H9 (cell line): Measurements from ENCODE around the gene ACP2. TPM values are rescaled to one million over a fixed set of nuclear protein-coding genes. Genes with fewer than 3 reads are reported as not detected.

Source experiments
- DNase-seq: peaks from one replicate; pipeline ENCODE4 v3.0.0-alpha.2; 2017
- H2AFZ ChIP-seq: one replicate; pipeline ENCODE4 v1.6.1; 2013; ENCODE audit warnings: mild to moderate bottlenecking, low read length, control low read depth, moderate library complexity
- H2AK5ac ChIP-seq: 2 replicates; pipeline ENCODE4 v1.6.1; 2013; ENCODE audit warnings: low read length, control low read depth, mixed read lengths; ENCODE audit not compliant: insufficient read length
- H2BK120ac ChIP-seq: one replicate; pipeline ENCODE4 v1.6.1; 2013; ENCODE audit warnings: low read depth, mild to moderate bottlenecking, low read length, control low read depth, inconsistent platforms; ENCODE audit not compliant: poor library complexity, severe bottlenecking
- H2BK12ac ChIP-seq: 2 replicates; pipeline ENCODE4 v1.6.1; 2013; ENCODE audit warnings: low read length, control low read depth, mixed read lengths, low read depth; ENCODE audit not compliant: insufficient read length
- H2BK15ac ChIP-seq: 2 replicates; pipeline ENCODE4 v1.6.1; 2013; ENCODE audit warnings: low read depth, low read length, control low read depth
- H2BK20ac ChIP-seq: one replicate; pipeline ENCODE4 v1.6.1; 2013; ENCODE audit warnings: low read depth, mild to moderate bottlenecking, low read length, control low read depth, inconsistent platforms; ENCODE audit not compliant: poor library complexity, severe bottlenecking
- H2BK5ac ChIP-seq: 2 replicates; pipeline ENCODE4 v1.6.1; 2013; ENCODE audit warnings: low read length, control low read depth, mixed read lengths; ENCODE audit not compliant: insufficient read length
- H3K14ac ChIP-seq: 2 replicates; pipeline ENCODE4 v1.6.1; 2013; ENCODE audit warnings: low read length, control low read depth; ENCODE audit not compliant: insufficient read depth
- H3K18ac ChIP-seq: 2 replicates; pipeline ENCODE4 v1.6.1; 2013; ENCODE audit warnings: low read depth, mild to moderate bottlenecking, mixed read lengths, low read length, control low read depth; ENCODE audit not compliant: insufficient read length
- H3K23ac ChIP-seq: 2 replicates; pipeline ENCODE4 v1.6.1; 2013; ENCODE audit warnings: low read length, control low read depth, mixed read lengths, low read depth; ENCODE audit not compliant: insufficient read length
- H3K23me2 ChIP-seq: 2 replicates; pipeline ENCODE4 v1.6.1; 2013; ENCODE audit warnings: low read depth, mild to moderate bottlenecking, mixed read lengths, low read length, control low read depth; ENCODE audit not compliant: insufficient read length, poor library complexity, severe bottlenecking
- H3K27ac ChIP-seq: 2 replicates; pipeline ENCODE4 v1.5.1; 2013; ENCODE audit warnings: low read length, control low read depth, mixed read lengths, low read depth; ENCODE audit not compliant: insufficient read length
- H3K27me3 ChIP-seq: 2 replicates; pipeline ENCODE4 v1.6.1; 2013; ENCODE audit warnings: low read length, control low read depth, inconsistent platforms; ENCODE audit not compliant: insufficient read depth
- H3K4ac ChIP-seq: 2 replicates; pipeline ENCODE4 v1.6.1; 2013; ENCODE audit warnings: low read depth, mild to moderate bottlenecking, control low read depth, inconsistent platforms, low read length, moderate library complexity
- H3K4me1 ChIP-seq: 2 replicates; pipeline ENCODE4 v1.6.1; 2013; ENCODE audit warnings: low read length, control low read depth, inconsistent platforms; ENCODE audit not compliant: insufficient read depth
- H3K4me2 ChIP-seq: 2 replicates; pipeline ENCODE4 v1.6.1; 2013; ENCODE audit warnings: low read length, control low read depth, mixed read lengths; ENCODE audit not compliant: insufficient read length, insufficient read depth
- H3K56ac ChIP-seq: 2 replicates; pipeline ENCODE4 v1.6.1; 2013; ENCODE audit warnings: low read depth, mild to moderate bottlenecking, mixed read lengths, low read length, control low read depth; ENCODE audit not compliant: insufficient read length
- H3K79me1 ChIP-seq: 2 replicates; pipeline ENCODE4 v1.6.1; 2013; ENCODE audit warnings: low read depth, mild to moderate bottlenecking, moderate library complexity, low read length, control low read depth, inconsistent platforms; ENCODE audit not compliant: insufficient read depth, poor library complexity, severe bottlenecking
- H3K79me2 ChIP-seq: 2 replicates; pipeline ENCODE4 v1.6.1; 2013; ENCODE audit warnings: low read length, control low read depth, inconsistent platforms; ENCODE audit not compliant: insufficient read depth
- H3K9ac ChIP-seq: 2 replicates; pipeline ENCODE4 v1.6.1; 2013; ENCODE audit warnings: low read length, control low read depth, mixed read lengths; ENCODE audit not compliant: insufficient read length; ENCODE audit errors: extremely low read depth
- H3K9me3 ChIP-seq: one replicate; pipeline ENCODE4 v1.6.1; 2013; ENCODE audit warnings: low read depth, low read length, inconsistent platforms; ENCODE audit not compliant: control insufficient read depth
- H3T11ph ChIP-seq: one replicate; pipeline ENCODE4 v1.6.1; 2013; ENCODE audit warnings: mild to moderate bottlenecking, low read length, control low read depth, inconsistent platforms
- H4K20me1 ChIP-seq: one replicate; pipeline ENCODE4 v1.6.1; 2013; ENCODE audit not compliant: control insufficient read depth, insufficient read length, insufficient read depth
- H4K5ac ChIP-seq: 2 replicates; pipeline ENCODE4 v1.6.1; 2013; ENCODE audit warnings: low read depth, mild to moderate bottlenecking, mixed read lengths, low read length, control low read depth; ENCODE audit not compliant: insufficient read length
- H4K8ac ChIP-seq: replicated peaks from 2 replicates; pipeline ENCODE4 v1.6.1; 2013; ENCODE audit warnings: low read length, control low read depth, mixed read lengths, low read depth; ENCODE audit not compliant: insufficient read length
- H4K91ac ChIP-seq: 2 replicates; pipeline ENCODE4 v1.6.1; 2013; ENCODE audit warnings: low read depth, mild to moderate bottlenecking, moderate library complexity, mixed read lengths, low read length, control low read depth; ENCODE audit not compliant: insufficient read length
- H3K27ac Mint-ChIP-seq, 3 experiments: 2 replicates in 2 of 3; 3 replicates in 1 of 3; pipeline ENCODE4 v1.8.0; 2020 to 2021; ENCODE audit warnings: mixed read lengths in 3 of 3, mild to moderate bottlenecking in 1 of 3, moderate library complexity in 1 of 3
- H3K27me3 Mint-ChIP-seq: 2 replicates; pipeline ENCODE4 v1.8.0; 2021; ENCODE audit warnings: low read depth, mild to moderate bottlenecking, moderate library complexity, mixed read lengths
- H3K36me3 Mint-ChIP-seq, 3 experiments: 2 replicates in 2 of 3; 3 replicates in 1 of 3; pipeline ENCODE4 v1.8.0; 2020 to 2021; ENCODE audit warnings: low read depth in 3 of 3, mixed read lengths in 3 of 3; ENCODE audit not compliant: insufficient read depth in 1 of 3
- H3K4me1 Mint-ChIP-seq, 2 experiments: 2 replicates each; pipeline ENCODE4 v1.8.0; 2020; ENCODE audit warnings: mixed read lengths in 2 of 2
- H3K4me3 Mint-ChIP-seq, 2 experiments: 2 replicates in 1 of 2; 3 replicates in 1 of 2; pipeline ENCODE4 v1.8.0; 2020 to 2021; ENCODE audit warnings: mild to moderate bottlenecking in 2 of 2, mixed read lengths in 2 of 2, moderate library complexity in 1 of 2
- H3K9me3 Mint-ChIP-seq, 2 experiments: 2 replicates in 1 of 2; 3 replicates in 1 of 2; pipeline ENCODE4 v1.8.0; 2020; ENCODE audit warnings: mild to moderate bottlenecking in 2 of 2, mixed read lengths in 2 of 2, moderate library complexity in 1 of 2
- CTCF ChIP-seq: fragments of 200-600 bp; sonication (generic); conservative IDR thresholded peaks from 3 replicates; pipeline ENCODE4 v1.8.0; 2021; ENCODE audit warnings: antibody characterized with exemption, mild to moderate bottlenecking
- WGBS: extraction: QIAGEN DNeasy Blood & Tissue Kit; methylation state at CpG from one replicate; pipeline ENCODE4 v1.1.7; 2013; ENCODE audit warnings: missing lambda C conversion rate, low lambda C conversion rate, mixed read lengths; ENCODE audit not compliant: insufficient read length; ENCODE audit errors: extremely low coverage; 5-methylcytosine and 5-hydroxymethylcytosine counted together
- total RNA-seq: library from RNA; stranded (reverse); gene quantifications from 2 replicates; pipeline ENCODE4 v1.2.1, GENCODE V29; 2021

Gene ACP2
- total RNA-seq, 1 experiment from 2014 or later = 29.5 TPM

- Histone ChIP-seq H3K23me2 (no peaks in the 10 kb centered on the region), H3K79me1 (no peaks in the 10 kb centered on the region), H2AFZ (no peak overlapping the region), H2BK5ac (no peak overlapping the region), H3K79me2 (no peaks in the 10 kb centered on the region), H3K4me2 (no peak overlapping the region), H4K5ac (no peak overlapping the region), H2BK20ac (no peak overlapping the region), H3K9me3 (no peaks in the 10 kb centered on the region), H3K9ac (no peak overlapping the region), H4K91ac (no peak overlapping the region), H3K23ac (no peak overlapping the region), H3K4me1 (no peaks in the 10 kb centered on the region), H3K18ac (no peak overlapping the region), H4K20me1 (no peaks in the 10 kb centered on the region), H2BK12ac (no peak overlapping the region), H4K8ac (no peak overlapping the region), H3K27me3 (no peaks in the 10 kb centered on the region), H3K14ac (no peak overlapping the region), H3K27ac (no peak overlapping the region), H2AK5ac (no peak overlapping the region), H3T11ph (no peak overlapping the region), H2BK15ac (no peak overlapping the region), H3K56ac (no peak overlapping the region), H2BK120ac (no peak overlapping the region), H3K4ac (no peak overlapping the region)
- Mint-ChIP-seq H3K4me3 (no peak overlapping the region), H3K9me3 (no peaks in the 10 kb centered on the region), H3K27me3 (no peaks in the 10 kb centered on the region), H3K27ac (peak overlapping the region; percentile 66 to 75 (median 68); a peak in 3 of 7 replicates), H3K36me3 (peaks cover 0 to 59% (median 46%) of the 10 kb centered on the region in 3 experiments; a peak in 5 of 7 replicates), H3K4me1 (peaks cover 0 to 9% of the 10 kb centered on the region in 2 experiments; a peak in 3 of 4 replicates)
- peak; percentile 51 for TF ChIP-seq CTCF
- no CpG with 5 or more reads among the region's 11 CpGs for WGBS
- peak; percentile 50 for DNase-seq
These were observed 14.5 kb downstream of the ACP2 start for GRCh38 chr11:47233989-47234668.
